ENCODE results near the gene TBCA. TPM values are rescaled to one million over a fixed set of nuclear protein-coding genes. Genes with fewer than 3 reads are reported as not detected.
A peak's percentile ranks its signal among the peaks of the same experiment; 100 is the strongest.
"Not testable (repeated sequence)": the region's sequence is repeated elsewhere in the genome, so short reads cannot be mapped to it uniquely, and the experiment has no call there.

The TBCA gene
- total RNA-seq, 1 experiment from 2014 or later = 327 TPM

GRCh38 chr5:77751328-77752023, 24.7 kb downstream of the TBCA start:
- DNase-seq (ENCODE audit: low spot score) (no peak), ATAC-seq (peak; percentile 59)
- TF ChIP-seq ESRRA (CRISPR knock-in tag; IDR thresholded peaks at IDR 0.05; ENCODE audit: borderline replicate concordance) (no peak), ATF3 (CRISPR knock-in tag; conservative IDR thresholded peaks at IDR 0.05) (no peak), GTF2I (CRISPR knock-in tag; conservative IDR thresholded peaks at IDR 0.05) (no peak), IRF1 (CRISPR knock-in tag; IDR thresholded peaks at IDR 0.05) (no peak), ZNF232 (CRISPR knock-in tag; IDR thresholded peaks at IDR 0.05) (no peak), JAZF1 (CRISPR knock-in tag; IDR thresholded peaks at IDR 0.05) (no peak)
- Mint-ChIP-seq H3K4me1 (peaks cover 68% of the 10 kb centered on the region), H3K27me3 (ENCODE audit: low read depth) (no peaks in the 10 kb centered on the region), H3K27ac (peak overlapping the region; percentile 60), H3K4me3 (peak overlapping the region; percentile 41), H3K36me3 (peaks cover under 1% of the 10 kb centered on the region; the same call in 1 of the 2 replicates), H3K9me3 (no peaks in the 10 kb centered on the region)
- POLR2A ChIA-PET = interaction anchor here (0.6 to 0.7 kb wide), 4 partner anchors 63 to 1961 kb away, joined by 3 to 5 read pairs (median 4); partner anchors contain the start of gene CRHBP
- CTCF ChIA-PET = no interaction called here

GRCh38 chr5:77750928-77751327, 25.2 kb downstream of the TBCA start:
- H3K9me3 Mint-ChIP-seq; CTCF ChIA-PET; DNase-seq (ENCODE audit: low spot score); H3K36me3 Mint-ChIP-seq; H3K27me3 Mint-ChIP-seq (ENCODE audit: low read depth): not testable (repeated sequence)
- Mint-ChIP-seq H3K27ac (peak overlapping the region; percentile 70), H3K4me1 (peaks cover 65% of the 10 kb centered on the region), H3K4me3 (peak overlapping the region; percentile 41)
- POLR2A ChIA-PET = interaction anchor here (0.6 to 0.7 kb wide), 5 partner anchors 62 to 1962 kb away, joined by 3 to 6 read pairs (median 4); partner anchors contain the start of gene CRHBP
- TF ChIP-seq, protein P1, sequence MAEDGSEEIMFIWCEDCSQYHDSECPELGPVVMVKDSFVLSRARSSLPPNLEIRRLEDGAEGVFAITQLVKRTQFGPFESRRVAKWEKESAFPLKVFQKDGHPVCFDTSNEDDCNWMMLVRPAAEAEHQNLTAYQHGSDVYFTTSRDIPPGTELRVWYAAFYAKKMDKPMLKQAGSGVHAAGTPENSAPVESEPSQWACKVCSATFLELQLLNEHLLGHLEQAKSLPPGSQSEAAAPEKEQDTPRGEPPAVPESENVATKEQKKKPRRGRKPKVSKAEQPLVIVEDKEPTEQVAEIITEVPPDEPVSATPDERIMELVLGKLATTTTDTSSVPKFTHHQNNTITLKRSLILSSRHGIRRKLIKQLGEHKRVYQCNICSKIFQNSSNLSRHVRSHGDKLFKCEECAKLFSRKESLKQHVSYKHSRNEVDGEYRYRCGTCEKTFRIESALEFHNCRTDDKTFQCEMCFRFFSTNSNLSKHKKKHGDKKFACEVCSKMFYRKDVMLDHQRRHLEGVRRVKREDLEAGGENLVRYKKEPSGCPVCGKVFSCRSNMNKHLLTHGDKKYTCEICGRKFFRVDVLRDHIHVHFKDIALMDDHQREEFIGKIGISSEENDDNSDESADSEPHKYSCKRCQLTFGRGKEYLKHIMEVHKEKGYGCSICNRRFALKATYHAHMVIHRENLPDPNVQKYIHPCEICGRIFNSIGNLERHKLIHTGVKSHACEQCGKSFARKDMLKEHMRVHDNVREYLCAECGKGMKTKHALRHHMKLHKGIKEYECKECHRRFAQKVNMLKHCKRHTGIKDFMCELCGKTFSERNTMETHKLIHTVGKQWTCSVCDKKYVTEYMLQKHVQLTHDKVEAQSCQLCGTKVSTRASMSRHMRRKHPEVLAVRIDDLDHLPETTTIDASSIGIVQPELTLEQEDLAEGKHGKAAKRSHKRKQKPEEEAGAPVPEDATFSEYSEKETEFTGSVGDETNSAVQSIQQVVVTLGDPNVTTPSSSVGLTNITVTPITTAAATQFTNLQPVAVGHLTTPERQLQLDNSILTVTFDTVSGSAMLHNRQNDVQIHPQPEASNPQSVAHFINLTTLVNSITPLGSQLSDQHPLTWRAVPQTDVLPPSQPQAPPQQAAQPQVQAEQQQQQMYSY (CRISPR knock-in tag; IDR thresholded peaks at IDR 0.05) = peak; percentile 78
- peak; percentile 79 for ATAC-seq

GRCh38 chr5:77748160-77748559, 28.0 kb downstream of the TBCA start:
- ChIA-PET POLR2A (no interaction called here), CTCF (no interaction called here)
- no peak overlapping the region for H3K4me3 Mint-ChIP-seq

DNA sequence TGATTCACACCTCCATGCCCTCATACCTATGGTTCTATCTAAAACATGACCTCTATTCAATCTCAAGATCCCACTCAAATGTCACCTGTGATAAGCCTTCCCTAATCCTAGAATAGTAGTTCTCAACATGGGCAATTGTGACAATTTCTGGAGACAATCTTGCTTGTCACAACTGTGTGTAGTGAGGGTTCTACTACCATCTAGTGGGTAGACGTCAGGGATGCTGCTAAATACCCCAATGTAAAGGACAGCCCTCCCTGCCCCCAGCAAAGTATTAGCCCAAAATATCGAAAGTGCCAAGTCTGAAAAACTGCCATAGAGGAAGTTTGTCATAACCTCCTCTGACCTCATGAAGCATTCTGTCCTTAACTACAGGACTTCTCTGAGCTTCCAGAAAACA, 32.0 kb downstream of the TBCA start:
- H3K27me3 Mint-ChIP-seq (ENCODE audit: low read depth) = no peaks in the 10 kb centered on the region
- no peaks in the 10 kb centered on the region for H3K9me3 Mint-ChIP-seq
- no peaks in the 10 kb centered on the region for H3K36me3 Mint-ChIP-seq
- POLR2A ChIA-PET = no interaction called here
- no peak overlapping the region for H3K4me3 Mint-ChIP-seq
- H3K4me1 Mint-ChIP-seq = peaks cover 40% of the 10 kb centered on the region
- H3K27ac Mint-ChIP-seq = no peak overlapping the region
- CTCF ChIA-PET = no interaction called here
- peak; percentile 65 for ATAC-seq
- DNase-seq (ENCODE audit: low spot score) = no peak
- no peak for TF ChIP-seq JUN (CRISPR knock-in tag; IDR thresholded peaks at IDR 0.05)
- no peak for TF ChIP-seq CREM (CRISPR knock-in tag; IDR thresholded peaks at IDR 0.05)
- TF ChIP-seq AFF4 (CRISPR knock-in tag; IDR thresholded peaks at IDR 0.05; ENCODE audit: borderline replicate concordance) = no peak
- no peak for TF ChIP-seq ZNF317 (CRISPR knock-in tag; IDR thresholded peaks at IDR 0.05; ENCODE audit: borderline replicate concordance, low read depth)
- no peak for TF ChIP-seq GABPB1 (CRISPR knock-in tag; IDR thresholded peaks at IDR 0.05)
- no peak for TF ChIP-seq FOXP1 (CRISPR knock-in tag; IDR thresholded peaks at IDR 0.05; ENCODE audit: borderline replicate concordance)
- TF ChIP-seq NFYB (CRISPR knock-in tag; conservative IDR thresholded peaks at IDR 0.05; ENCODE audit: low read depth) = no peak
- TF ChIP-seq ATF3 (CRISPR knock-in tag; conservative IDR thresholded peaks at IDR 0.05) = no peak

More at GRCh38 chr5:77748160-77748559, 28.0 kb downstream of the TBCA start:
- DNase-seq (ENCODE audit: low spot score) = no peak
- Mint-ChIP-seq H3K27me3 (ENCODE audit: low read depth) (no peaks in the 10 kb centered on the region), H3K4me1 (peaks cover 72% of the 10 kb centered on the region), H3K9me3 (no peaks in the 10 kb centered on the region), H3K27ac (peak overlapping the region; percentile 68), H3K36me3 (no peaks in the 10 kb centered on the region)
- ATAC-seq = no peak
- TF ChIP-seq TCF7 (CRISPR knock-in tag; IDR thresholded peaks at IDR 0.05; ENCODE audit: low read depth) = no peak
- no peak for TF ChIP-seq ZSCAN18 (CRISPR knock-in tag; IDR thresholded peaks at IDR 0.05)
- TF ChIP-seq SOX15 (CRISPR knock-in tag; IDR thresholded peaks at IDR 0.05) = no peak

All from WTC11 (cell line).